GM12801 (cell line): ENCODE measurements around the gene CCDC39.

Source experiments
- TF ChIP-seq, protein P1 (sequence below): IDR thresholded peaks from one replicate; pipeline ENCODE4 v1.5.1; 2011; ENCODE audit warnings: control low read depth; ENCODE audit not compliant: insufficient read length; ENCODE audit errors: extremely low read depth

The CCDC39 gene

DNA sequence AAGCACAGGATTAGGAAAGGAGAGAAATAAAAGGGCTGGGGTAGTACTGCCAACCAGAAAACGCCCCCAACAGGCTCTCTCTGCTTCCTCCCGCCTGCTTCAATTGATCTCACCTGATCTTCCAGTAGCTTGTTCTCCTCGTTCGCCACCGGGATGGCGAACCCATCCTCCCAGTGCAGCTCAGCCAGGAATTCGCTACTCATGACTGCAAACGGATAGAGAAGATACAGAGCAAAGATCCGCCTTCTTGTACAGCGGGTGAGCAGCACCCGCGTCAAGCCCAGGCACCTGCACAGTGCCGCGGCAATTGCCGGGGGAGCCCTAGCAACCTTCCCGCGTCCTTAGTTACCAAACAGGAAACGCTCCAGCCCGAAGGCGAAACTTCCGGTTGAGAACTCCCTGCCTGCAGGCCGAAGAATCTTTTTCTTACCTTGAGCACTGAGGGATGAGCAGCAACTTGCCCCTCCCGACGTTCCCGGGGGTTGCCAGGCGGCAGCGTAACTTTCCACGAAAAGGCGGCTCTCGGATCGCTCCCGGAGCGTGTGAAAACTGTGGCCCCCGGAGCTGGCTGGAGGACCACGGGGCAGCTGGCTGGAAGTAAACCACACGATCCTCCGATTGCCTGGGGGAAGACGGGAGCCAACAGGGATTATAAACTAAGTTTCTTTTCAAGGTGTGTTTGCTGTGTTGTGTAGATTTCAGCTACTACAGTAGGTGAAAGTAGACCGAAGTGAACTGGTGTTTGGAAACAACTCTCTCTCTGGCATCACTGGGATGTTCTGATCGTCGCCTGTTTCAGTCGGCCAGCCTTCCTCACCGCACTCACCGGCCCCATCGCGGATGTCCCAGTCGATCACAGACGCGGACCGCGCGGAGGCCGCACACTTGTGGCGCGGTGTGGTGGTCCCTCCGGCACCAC is at the start of gene CCDC39:
TSS of gene CCDC39 (minus strand) at position 312 of the 919 bp plus-strand sequence. CDS start at position 203, 109 bp downstream.
- TF ChIP-seq, protein P1, sequence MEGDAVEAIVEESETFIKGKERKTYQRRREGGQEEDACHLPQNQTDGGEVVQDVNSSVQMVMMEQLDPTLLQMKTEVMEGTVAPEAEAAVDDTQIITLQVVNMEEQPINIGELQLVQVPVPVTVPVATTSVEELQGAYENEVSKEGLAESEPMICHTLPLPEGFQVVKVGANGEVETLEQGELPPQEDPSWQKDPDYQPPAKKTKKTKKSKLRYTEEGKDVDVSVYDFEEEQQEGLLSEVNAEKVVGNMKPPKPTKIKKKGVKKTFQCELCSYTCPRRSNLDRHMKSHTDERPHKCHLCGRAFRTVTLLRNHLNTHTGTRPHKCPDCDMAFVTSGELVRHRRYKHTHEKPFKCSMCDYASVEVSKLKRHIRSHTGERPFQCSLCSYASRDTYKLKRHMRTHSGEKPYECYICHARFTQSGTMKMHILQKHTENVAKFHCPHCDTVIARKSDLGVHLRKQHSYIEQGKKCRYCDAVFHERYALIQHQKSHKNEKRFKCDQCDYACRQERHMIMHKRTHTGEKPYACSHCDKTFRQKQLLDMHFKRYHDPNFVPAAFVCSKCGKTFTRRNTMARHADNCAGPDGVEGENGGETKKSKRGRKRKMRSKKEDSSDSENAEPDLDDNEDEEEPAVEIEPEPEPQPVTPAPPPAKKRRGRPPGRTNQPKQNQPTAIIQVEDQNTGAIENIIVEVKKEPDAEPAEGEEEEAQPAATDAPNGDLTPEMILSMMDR = no peak

DNA sequence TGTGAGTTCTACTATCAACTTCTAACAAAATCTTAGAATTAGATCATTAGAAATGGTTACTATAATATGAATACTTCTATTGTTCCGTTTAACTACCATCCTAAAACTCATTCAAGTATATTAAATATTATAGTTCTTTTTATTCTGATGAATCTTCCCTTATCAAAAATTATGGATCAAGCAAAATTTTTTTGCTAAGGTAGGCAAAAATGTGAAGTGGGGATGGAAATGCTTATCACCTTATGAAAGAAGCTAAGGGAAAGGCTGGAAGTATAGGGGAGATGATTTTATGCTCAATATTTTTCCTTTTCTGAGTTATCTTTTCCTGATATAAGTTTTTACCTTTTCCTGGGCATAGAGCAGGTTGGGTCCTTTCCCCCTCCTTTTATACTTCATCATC is 40.7 kb upstream of the CCDC39 start:
- TF ChIP-seq, protein P1 = no peak

DNA sequence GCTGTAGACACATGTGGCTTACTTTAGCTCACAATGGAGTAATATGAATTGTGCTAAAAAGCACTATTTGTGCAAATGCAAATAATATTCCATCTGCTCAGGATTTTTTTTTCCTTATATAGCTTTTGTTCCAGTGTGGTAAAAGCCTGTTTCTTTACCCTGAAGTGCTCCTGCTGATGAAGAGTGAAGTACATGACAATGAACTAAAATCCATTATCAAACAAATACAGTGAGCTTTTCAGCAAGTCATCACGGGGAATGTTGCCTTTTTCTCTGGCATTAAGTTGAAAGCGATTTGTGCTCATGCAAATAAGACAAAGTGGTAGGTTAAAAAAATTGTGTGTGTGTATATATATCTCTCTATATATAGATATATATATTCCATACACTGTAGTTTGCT is 28.6 kb upstream of the CCDC39 start:
- TF ChIP-seq, protein P1 = no peak

DNA sequence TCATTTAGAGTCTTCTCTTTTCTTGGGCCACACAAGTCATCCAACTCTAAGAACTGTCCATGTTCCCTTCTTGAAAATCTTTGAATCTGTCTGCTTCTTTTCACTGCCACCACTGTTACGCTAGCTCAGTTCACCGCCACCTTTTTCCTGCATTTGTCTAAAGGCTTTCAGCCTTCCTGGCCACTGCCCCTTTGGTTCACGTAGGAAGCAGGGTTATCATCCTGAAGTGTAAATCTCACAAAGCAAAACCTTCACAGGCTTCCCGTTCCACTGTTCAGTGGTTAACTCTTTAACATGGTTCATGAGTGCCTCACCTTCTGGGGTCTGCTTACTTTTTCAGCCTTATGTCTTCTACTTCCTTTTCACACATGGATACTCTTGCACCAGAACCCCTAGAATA is 26.3 kb upstream of the CCDC39 start:
- TF ChIP-seq, protein P1 = no peak

DNA sequence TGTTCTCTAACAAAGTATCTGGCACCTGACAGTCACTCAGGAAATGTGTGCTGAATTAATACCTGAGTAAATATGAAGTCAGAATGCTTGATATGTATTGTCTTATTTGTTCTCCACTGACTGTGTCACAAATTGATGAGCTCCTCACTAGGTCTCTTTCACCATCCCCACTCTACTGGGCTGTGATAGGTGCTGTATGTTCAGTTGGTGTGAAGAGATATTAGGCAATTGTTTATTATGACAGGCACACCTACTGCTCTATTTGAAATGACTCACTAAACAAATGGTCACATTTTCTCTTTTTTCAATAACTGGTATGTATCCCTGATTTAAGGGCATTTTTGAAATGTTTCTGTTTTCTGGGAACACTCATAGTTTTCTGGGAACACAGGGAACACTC is 25.2 kb upstream of the CCDC39 start:
- TF ChIP-seq, protein P1 = no peak

DNA sequence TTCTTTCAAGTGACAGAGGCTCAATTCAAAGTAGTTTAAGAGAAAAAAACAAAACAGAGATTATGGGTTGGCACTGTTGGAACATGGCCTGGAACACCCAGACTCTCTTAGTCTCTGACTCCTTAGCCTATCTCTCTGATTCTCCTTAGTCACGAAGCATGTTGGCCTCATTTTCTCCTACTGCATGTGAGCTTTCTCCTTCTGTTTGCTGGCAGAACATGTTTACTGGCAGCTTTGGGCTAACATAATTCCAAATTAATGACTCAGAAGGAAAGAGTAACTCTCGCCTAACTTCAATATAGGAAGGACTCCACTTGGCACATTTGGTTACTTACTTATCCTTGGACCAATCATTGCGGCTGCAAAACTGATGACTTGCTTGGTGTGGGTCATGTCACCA is 21.7 kb upstream of the CCDC39 start:
- TF ChIP-seq, protein P1 = no peak

DNA sequence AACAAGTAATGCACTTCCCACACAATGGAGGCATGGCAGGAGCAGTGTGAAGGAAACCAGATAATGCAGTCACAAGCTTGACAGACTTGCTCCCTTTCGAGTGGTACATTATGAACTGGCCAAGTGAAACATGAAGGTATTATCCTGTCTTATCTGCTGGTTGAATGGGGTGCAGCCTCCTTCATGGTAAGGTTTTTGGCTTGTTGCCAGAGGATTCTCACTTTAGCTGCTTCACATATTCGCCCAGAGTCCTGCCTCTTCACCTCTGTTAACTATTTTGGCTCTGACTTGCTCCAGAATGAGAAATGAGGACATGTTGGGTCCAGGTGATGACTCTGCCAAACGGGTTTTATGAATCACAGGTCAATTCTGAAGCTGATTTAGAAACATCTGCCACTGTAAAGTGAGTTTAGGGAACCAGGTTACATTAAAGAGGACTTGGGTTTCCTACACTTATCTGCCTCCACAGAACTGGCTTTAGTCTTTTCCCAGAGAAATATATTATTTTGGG is 19.5 kb upstream of the CCDC39 start:
- TF ChIP-seq, protein P1 = no peak
